Occipital lobe (tissue), 2 donors: Measurements from ENCODE around the gene UBXN1. TPM values are rescaled to one million over a fixed set of nuclear protein-coding genes. Genes with fewer than 3 reads are reported as not detected.
"Not testable (repeated sequence)": the region's sequence is repeated elsewhere in the genome, so short reads cannot be mapped to it uniquely, and the experiment has no call there.

Source experiments
- DNase-seq: peaks from one replicate; lab custom pipeline; 2025; lab: John Stamatoyannopoulos, UW
- total RNA-seq: library from RNA; depleted of rRNA; stranded (reverse); fragments of >200 nt; gene quantifications from one replicate; pipeline ENCODE4 v1.2.3, GENCODE V29; 2014

Gene UBXN1
- total RNA-seq, 1 donor from 2014 or later, result 91.4 TPM

DNA sequence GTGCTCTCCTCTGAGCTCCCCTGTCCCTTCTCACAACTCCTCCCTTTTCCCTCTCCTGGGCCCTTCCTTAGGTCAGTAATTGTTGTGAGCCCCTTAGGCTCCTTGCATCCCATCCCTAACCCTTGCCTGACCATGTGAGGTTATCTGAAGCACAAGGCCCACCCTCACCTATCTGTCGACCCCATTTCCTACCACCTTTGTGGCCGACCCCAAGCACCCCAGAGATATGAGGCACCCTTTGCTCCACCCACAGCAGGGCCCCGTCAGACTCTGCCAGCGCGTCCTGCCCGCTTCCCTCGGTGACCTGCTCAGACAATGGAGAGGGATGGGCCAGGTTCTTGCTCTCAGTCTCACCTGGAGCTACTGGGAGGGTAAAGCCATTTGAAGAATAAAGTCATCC lies 29.9 kb upstream of the UBXN1 start:
- no peak for DNase-seq

DNA sequence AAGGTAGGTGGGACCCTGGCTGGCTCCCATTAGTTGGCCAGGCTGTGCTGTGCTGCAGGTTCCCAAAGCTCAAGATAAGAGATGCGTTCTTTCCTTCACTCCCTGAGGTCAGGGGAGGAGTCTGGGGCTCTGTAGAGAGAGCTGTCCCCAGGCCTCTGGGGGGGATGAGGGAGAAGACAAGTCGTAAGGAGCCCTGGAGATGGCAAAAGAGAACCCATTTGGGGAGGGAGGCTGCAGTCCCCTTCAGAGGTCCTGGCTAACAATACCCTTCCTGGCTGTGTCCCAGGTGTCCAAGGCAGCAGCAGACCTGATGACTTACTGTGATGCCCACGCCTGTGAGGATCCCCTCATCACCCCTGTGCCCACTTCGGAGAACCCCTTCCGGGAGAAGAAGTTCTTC lies 29.5 kb upstream of the UBXN1 start:
- DNase-seq, result no peak

DNA sequence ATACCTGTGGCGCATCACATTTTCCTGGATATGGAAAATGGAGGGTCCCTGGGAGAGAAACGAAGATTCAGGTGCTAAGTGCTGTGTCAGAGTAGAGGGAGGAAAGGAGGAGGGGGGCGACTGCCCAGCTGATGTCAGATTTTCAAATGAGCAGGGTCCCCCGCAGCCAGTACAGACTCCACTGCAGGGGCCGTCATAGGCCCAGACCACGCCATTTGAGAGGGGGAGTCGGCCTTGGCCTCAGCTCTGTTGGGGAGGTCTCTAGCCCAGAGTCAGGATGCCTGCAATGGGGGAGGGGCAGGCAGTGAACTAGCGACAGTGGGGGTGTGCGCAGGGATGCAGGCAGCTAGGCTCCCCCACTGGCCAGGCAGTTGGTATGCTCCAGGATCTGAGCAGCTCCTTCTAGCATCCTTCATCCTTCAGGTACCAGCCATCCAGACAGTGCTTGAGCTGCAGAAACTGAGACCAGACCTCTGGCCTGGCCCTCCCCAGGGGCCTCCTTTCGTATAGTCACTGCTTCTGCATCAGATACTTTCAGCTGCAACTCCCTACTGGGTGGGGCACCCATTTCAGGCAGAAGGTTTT lies 28.5 kb upstream of the UBXN1 start, which contains the start of the genes BSCL2 and GNG3:
Gene BSCL2 (minus strand): TSS at position 148 of the 585 bp plus-strand sequence. CDS start 229 bp downstream, outside the sequence.
Gene GNG3 (plus strand): TSS at position 400 of the 585 bp plus-strand sequence. CDS start 620 bp downstream, outside the sequence.
- DNase-seq, result peak; percentile 92

DNA sequence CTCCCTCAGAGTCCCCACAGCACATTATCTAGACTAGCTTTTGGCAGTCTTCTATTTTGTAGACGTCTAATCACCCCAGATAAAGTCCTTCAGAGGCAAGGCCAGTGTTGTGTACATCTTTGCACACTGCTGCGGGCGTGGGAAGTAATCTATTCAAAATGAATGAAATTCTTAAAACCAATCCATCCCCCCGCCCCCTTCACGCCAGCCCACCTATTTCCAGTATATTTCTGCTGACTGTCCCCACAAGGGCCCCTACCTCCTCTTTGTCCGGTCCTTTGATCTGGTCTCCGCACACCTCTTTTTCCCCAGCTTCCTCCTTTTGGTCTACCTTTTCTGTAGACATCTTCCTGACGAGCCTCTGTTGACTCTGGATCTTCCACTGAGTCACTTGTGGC lies 28.0 kb upstream of the UBXN1 start:
- no peak for DNase-seq

DNA sequence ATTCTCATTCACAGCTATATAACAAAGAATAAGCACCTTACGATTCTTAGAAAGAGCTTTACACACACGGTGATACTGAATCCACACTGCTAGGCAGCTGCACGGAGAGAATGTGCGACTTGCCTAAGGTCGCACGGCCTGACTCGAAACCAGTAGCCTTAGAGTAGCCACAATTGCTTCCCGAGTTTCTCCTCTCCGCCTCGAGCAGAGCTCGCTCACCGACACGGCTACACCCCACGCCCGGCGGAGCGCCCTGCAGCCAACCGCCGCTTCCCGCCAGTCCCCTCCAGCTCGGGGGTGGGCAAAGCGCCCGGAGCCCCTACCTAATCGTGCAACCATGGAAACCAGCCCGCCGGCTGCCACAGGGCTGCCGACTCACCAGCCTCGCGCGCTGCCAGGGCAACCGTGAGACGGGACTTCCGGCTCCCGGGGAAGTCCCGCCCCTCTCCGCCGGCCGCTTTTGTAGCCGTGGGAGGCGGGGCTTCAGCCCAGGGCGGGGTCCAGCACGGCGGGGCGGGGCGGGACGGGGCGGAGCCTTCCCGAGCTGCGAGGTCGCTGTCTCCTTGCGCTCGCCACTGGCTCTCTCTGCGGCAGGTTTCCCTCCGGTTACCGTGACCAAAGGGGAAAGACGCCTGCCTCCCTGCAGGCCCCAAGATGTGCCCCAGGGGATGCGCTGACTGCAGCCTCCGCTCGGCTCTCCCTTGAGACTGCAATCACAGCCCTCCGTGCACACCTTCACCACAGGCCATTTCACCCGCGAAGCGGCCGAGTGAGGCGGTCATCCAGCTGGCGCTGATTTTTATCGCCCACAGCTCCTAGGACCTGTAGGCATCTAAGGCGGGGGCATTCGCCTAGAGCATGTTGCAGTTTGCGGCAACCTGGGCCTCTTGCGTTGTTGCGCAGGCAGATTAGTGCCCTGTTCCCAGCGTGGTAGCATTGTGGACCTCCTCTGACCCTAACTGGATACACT lies 27.3 kb upstream of the UBXN1 start:
- DNase-seq, result peak; percentile 94

DNA sequence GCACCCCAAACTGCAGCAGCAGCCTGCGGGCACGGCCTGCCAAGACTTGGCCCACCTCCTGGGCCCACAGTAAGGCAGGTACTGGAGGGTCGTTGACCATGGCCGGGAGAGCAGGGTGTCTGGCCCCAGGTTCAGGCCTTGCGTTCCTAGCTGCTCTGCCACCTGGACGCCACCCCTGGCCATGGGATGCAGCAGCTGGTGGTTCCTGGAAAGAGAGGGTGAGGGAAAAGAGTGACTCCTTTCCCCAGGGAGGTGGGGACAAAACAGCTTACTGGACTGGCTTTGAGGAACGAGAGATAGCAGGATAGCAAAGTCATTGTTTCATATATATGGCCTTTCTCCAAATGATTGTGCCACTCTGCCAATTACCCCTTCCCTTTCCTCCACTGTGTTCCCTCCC lies 26.5 kb upstream of the UBXN1 start:
- no peak for DNase-seq

DNA sequence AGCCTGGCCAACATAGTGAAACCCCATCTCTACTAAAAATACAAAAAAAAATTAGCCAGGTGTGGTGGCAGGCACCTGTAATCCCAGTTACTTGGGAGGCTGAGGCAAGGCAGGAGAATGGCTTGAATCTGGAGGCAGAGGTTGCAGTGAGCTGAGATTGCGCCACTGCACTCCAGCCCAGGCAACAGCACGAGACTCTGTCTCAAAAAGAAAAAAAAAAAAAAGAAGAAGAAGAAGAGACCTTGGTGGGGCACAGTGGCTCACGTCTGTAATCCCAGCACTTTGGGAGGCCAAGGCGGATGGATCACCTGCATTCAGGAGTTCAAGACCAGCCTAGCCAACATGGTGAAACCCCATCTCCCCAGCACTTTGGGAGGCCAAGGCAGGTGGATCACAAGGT lies 25.0 kb upstream of the UBXN1 start:
- not testable (repeated sequence) for DNase-seq

DNA sequence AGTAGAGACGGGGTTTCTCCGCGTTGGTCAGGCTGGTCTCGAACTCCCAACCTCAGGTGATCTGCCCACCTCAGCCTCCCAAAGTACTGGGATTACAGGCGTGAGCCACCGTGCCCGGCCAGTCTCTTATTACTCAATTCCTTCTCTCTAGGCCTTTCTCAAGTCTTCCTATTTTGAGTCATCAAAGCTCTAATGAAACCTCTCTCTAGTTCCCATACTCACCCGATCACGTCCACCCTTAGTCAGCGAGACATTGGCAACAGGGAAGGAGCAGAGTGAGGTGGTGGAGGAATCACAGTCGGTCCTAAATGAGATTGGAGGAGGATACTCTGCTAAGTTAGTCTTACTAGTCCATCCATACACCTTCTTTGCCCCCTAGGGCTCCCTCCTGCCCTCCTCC lies 23.4 kb upstream of the UBXN1 start:
- DNase-seq, result no peak

DNA sequence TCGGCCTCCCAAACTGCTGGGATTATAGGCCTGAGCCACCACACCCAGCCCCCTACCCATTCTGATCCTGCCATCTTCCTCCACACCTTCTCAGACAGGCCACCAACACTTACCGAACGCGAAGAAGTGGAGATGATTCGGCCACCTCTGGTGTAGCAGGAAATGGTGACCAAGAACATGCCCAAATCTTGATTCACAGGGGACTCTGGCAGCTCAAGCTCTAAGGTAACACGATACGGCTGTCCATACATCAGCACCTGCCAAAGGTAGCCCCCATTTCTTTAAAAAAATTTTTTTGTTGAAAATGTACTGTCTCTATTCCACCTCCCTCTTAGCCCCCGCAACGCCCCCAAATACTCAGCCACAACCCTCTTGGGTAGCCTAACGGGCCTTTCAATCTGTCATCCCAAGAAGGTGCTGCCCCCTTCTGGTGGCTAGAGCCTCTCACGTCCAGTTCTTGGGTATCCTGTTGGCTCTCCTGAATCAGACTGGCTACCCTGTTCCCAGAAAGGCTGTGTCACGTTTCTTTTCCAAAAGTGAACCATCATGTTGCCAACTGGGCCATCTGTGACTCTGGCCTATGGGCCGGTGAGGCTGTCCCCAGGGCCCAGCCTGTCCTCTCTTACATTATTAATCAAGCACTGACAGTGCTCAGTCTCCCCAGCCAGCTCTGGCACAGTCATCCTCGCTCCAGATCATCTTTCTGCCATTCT lies 15.7 kb upstream of the UBXN1 start:
- peak; percentile 46 for DNase-seq

DNA sequence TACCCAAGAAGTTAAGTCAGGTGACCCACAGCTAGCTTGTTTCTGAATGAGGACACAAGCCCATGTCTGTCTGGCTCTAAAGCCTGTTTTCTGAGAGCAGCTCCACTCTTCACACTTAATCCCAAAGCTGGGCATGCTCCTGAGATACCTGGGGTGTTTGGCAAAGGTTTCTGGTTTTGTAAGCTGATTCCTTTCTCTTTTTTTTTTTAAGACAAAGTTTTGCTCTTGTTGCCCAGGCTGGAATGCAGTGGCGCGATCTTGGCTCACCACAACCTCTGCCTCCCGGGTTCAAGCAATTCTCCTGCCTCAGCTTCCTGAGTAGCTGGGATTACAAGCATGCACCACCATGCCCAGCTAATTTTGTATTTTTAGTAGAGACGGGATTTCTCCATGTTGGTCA lies 14.8 kb upstream of the UBXN1 start:
- not testable (repeated sequence) for DNase-seq

DNA sequence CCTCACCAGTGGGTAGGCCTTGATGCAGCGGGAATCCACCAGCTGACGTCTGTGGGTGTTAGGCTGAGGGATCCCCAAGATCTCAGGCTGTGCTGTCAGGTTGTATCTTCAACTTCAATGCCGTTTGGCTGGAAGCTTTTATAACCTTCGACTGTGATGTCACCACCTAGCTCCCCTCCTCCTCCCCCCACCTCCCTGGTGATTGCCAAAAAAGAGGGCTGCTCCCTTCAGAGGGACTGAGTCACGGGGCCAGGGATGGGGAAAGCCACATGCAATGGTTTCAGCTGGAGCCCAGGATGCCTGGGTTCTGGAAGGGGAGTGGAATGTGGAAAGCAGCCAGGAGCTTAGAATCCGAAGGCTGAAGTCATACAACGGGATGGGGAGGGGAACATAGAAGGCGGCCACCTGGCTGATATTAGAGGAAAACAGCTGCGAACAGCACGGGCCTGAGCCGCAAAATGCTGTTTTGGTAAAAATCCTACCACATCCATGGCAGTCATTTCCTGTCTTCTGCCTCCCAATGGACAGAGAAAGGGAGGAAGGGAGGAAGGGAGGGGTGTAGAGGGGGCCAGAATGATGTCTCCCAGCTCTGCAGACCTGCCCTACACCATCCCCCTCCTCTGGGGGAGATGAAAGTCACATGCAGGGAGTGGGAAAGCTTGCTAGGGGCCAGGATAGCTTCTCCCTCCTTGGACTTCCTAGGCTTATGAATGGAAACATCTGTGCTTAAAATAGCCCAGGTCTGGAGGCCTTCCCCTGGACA lies 10.7 kb upstream of the UBXN1 start, which contains the start of gene LRRN4CL:
Gene LRRN4CL (minus strand): TSS at position 110 of the 763 bp plus-strand sequence. CDS start 1,022 bp downstream, outside the sequence.
- peak; percentile 32 for DNase-seq

DNA sequence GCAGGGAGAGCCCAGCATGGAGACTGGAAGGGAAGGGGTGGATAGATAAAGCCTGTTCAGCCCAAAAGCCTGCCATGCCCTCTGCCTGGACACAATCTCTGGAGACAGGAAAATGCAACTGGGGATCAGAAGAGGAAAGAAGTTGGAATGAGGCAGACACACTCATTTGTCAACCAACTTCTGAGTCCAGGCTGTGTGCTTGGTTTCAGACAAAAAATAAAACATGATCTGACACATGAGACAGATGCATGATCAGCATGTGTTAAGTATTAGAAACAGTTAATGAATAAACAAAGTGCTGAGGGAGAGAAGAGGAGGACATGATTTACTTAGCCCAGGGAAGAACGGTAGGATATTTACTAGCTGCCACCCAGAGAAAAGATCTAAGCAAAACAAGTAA lies 9.6 kb upstream of the UBXN1 start:
- DNase-seq, result no peak

DNA sequence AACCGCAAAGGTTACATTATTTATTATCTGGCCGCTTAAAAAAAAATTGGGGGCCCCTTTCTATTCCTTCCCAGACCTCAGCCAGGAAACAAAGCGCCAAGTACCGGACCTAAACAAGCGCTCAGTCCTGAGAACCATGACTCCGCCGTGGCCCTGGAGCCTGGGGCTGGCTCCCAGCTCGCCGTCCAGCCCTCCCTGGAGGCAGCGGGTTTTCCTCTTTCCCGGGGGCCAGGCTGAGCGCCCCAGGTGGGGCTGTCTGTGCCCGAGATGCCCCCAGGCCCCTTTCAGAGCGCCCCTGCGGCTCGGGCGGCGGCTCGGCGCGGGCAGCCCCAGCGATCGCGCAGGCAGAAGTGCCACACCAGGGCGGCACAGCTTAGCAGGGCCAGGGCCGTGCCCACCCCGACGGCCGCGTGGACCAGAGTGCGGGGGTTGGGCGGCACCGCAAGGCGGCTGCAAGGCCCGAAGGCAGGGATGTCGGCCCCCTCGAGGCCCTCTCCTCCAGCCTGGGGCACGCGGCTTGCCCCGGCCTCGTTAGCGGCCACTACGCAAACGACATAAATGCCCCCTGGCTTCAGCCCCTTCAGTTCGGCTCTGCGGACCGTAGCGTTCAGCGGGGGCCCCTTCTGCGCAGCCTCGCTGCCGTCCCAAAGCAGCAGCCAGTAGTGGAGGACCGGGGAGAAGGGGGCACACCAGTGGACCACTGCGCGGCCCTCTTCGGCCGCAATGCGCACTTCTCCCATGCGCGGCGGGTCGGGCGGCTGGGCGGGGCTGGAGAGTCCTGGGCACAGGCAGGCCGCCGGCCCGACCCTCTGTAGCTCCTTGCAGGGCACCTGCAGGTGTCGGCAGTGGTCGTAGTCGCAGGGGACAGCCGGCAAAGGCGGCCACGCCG lies 8.9 kb upstream of the UBXN1 start:
- DNase-seq, result no peak

DNA sequence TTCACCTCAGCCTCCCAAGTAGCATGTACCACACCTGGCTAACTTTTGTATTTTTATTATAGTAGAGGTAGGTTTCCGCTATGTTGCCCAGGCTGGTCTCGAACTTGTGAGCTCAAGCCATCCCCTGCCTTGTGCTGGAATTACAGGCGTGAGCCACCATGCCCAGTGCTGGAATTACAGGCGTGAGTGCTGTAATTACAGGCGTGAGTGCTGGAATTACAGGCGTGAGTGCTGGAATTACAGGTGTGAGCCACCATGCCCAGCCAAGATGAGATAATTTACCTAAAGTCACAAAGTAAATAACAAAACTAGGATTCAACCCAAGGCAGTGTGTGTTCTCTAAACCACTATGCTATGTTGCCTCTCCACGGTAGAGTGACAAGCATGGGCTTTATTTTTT lies 3.6 kb upstream of the UBXN1 start:
- DNase-seq, result no peak

DNA sequence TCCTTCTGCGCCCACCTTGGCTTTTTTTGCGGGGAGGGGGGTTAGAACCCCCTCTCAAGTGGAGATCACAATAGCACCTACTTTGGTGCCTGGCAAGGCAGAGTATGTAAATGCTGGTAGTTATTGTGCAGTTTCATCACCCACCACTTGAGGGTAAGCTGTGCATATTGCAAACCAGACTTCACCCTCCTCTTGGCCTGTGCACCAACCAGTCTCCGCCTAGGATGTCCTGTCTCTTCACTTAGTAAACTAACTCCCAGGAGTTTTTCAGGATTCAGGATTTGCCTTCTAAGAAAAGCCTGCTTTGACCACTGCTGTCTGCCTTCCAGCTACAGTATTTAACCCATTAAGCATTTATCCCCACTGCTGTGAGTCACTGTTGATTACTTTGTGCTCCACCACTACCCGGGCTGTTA lies 2.0 kb upstream of the UBXN1 start:
- no peak for DNase-seq

DNA sequence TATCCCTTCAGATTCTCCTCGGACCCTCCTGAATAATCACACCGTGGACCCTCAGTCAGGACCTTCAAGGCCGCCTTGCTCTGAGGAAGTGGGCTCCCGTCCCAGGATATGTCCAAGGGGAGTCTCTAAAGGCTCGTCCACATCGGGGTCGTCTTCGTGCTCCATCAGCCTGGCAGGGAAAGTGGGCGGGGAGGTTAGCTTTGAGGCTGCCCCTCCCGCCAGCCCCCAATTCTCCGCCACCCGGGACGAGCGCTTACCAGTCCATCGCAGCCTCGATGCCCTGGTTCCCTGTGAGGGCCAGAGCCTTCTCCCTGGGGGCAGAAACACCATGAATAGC lies 472 bp downstream of the UBXN1 start:
- no peak for DNase-seq

DNA sequence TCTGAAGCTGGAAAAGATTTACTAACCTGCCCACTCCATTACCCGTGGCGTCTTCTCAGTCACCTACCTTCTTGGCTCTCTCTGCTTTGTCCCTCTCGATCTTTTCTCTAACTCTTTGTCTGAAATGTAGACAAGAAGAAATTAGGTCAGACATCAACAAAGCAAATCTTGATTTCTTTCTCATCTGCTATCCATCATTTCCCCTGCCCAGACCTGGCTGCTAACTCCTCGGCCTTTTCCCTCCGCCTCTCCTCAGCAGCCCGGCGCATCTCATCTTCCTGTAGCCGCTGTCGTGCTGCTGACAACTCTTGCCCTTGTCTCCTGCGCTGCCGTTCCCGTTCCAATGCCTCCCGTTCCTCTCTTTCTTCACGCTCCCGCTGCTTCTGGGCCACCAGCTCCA lies 1.2 kb downstream of the UBXN1 start:
- DNase-seq, result no peak

DNA sequence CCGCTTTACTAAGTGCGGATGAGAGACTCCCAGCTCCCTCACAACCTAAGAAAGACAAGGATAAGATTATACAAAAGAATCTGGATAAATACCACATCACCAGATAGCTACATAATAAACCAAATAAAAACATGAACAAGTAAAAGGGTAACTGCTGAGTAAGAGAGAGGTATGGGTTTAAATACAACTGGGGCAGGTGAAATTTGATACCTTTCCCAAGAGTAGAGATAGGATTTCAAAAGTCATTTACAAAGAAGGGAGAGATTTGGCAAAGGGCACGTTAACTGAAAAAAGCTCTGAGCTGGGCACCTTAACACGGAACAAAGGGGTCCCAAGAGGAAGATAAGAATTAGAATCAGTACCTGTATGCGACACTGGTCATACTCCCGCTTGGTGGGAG lies 1.7 kb downstream of the UBXN1 start:
- DNase-seq, result no peak

DNA sequence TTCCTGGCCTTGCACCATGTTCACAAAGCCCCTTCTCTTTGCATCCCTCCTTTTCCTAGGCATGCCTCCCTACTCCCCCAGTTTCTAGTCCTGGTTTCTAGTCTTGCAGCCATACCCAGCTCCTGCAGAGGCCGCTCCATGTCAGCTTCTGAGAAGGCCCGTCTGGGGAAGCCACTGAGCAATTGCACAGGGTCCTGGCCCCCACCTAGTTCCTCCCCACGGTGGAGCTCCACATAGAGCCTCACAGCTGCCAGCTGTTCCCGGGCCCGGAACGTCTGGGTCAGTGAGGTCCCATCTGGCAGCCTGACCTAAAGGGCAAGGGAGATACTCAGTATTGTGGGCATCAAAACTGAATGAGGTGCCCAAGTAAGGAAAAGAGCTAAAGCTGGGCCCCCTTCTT lies 2.2 kb downstream of the UBXN1 start:
- no peak for DNase-seq

DNA sequence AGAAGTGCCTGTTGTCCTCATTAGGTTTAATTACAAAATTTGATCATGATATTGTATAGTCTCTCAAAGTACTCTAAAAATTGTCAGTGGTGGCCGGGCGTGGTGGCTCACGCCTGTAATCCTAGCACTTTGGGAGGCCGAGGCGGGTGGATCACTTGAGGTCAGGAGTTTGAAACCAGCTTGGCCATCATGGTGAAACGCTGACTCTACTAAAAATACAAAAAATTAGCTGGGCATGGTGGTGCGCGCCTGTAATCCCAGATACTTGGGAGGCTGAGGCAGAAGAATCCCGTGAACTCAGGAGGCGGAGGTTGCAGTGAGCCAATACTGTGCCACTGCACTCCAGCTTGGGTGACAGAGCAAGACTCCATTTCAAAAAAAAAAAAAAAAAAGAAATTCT lies 3.5 kb downstream of the UBXN1 start:
- DNase-seq, result not testable (repeated sequence)
